CD8-positive, alpha-beta memory T cell (primary cell): ENCODE results near the gene RAD52. TPM values are rescaled to one million over a fixed set of nuclear protein-coding genes. Genes with fewer than 3 reads are reported as not detected.
A peak's percentile ranks its signal among the peaks of the same experiment; 100 is the strongest.

Experiments used
- CTCF ChIA-PET: fragments of 350-600 bp; sonication (Branson Sonifier 250); formaldehyde crosslinking; loops from one replicate; lab custom pipeline; 2021; ENCODE audit warnings: antibody characterized with exemption; lab: Charles Lee
- POLR2A ChIA-PET: fragments of 350-600 bp; sonication (Branson Sonifier 250); formaldehyde crosslinking; loops from one replicate; lab custom pipeline; 2021; ENCODE audit warnings: antibody characterized with exemption; lab: Charles Lee
- DNase-seq, 5 donors: peaks; one replicate each; pipeline versions ENCODE4 v3.0.0 to v3.0.0-alpha.2; 2020 to 2022; ENCODE audit warnings: mixed read lengths in 1 of 5
- H3K27ac ChIP-seq: one replicate; pipeline ENCODE4 v1.7.0; 2013; ENCODE audit warnings: low read depth, mild to moderate bottlenecking, low read length, moderate library complexity
- H3K27me3 ChIP-seq: 2 replicates; pipeline ENCODE4 v1.7.0; 2013; ENCODE audit warnings: low read length, mild to moderate bottlenecking; ENCODE audit not compliant: insufficient read depth, poor library complexity, severe bottlenecking
- H3K36me3 ChIP-seq: 2 replicates; pipeline ENCODE4 v1.7.0; 2013; ENCODE audit warnings: mild to moderate bottlenecking, low read length, moderate library complexity; ENCODE audit not compliant: insufficient read depth
- H3K4me1 ChIP-seq: 2 replicates; pipeline ENCODE4 v1.7.0; 2013; ENCODE audit warnings: mild to moderate bottlenecking, low read length, moderate library complexity; ENCODE audit not compliant: insufficient read depth
- H3K4me3 ChIP-seq: 2 replicates; pipeline ENCODE4 v1.7.0; 2013; ENCODE audit warnings: mild to moderate bottlenecking, low read length
- H3K9me3 ChIP-seq: 2 replicates; pipeline ENCODE4 v1.7.0; 2013; ENCODE audit warnings: mild to moderate bottlenecking, low read length
- H3K27ac Mint-ChIP-seq, 8 donors: one replicate each; pipeline ENCODE4 v1.8.0; 2020 to 2021; ENCODE audit warnings: mixed read lengths in 8 of 8, mild to moderate bottlenecking in 6 of 8, inconsistent platforms in 3 of 8, moderate library complexity in 3 of 8
- H3K27me3 Mint-ChIP-seq, 2 donors: one replicate each; pipeline ENCODE4 v1.8.0; 2020 to 2021; ENCODE audit warnings: mixed read lengths in 2 of 2, mild to moderate bottlenecking in 1 of 2, moderate library complexity in 1 of 2
- H3K36me3 Mint-ChIP-seq, 3 donors: one replicate each; pipeline ENCODE4 v1.8.0; 2020 to 2021; ENCODE audit warnings: mixed read lengths in 3 of 3, inconsistent platforms in 1 of 3, mild to moderate bottlenecking in 1 of 3
- H3K4me1 Mint-ChIP-seq, 3 donors: one replicate each; pipeline ENCODE4 v1.8.0; 2020 to 2021; ENCODE audit warnings: mixed read lengths in 3 of 3, inconsistent platforms in 1 of 3, mild to moderate bottlenecking in 1 of 3
- H3K4me3 Mint-ChIP-seq, 7 donors: one replicate each; pipeline ENCODE4 v1.8.0; 2020 to 2021; ENCODE audit warnings: mixed read lengths in 7 of 7, mild to moderate bottlenecking in 6 of 7, moderate library complexity in 4 of 7, inconsistent platforms in 2 of 7
- H3K9me3 Mint-ChIP-seq, 5 donors: one replicate each; pipeline ENCODE4 v1.8.0; 2020 to 2022; ENCODE audit warnings: mixed read lengths in 5 of 5, mild to moderate bottlenecking in 3 of 5, moderate library complexity in 2 of 5, inconsistent platforms in 1 of 5
- polyA plus RNA-seq: library from polyadenylated mRNA; unstranded; fragments of 300-500 nt; fragmentation: Illumina TruSeq; gene quantifications from one replicate; pipeline ENCODE4 v1.2.3, GENCODE V29; 2021
- total RNA-seq, 2 experiments: library from RNA; stranded (reverse); gene quantifications; one replicate each; pipeline ENCODE4 v1.2.3, GENCODE V29; 2021

RAD52 gene
- total and polyA plus RNA-seq, 3 experiments from 2014 or later, result 4.1 to 13.8 (median 13.2) TPM

DNA sequence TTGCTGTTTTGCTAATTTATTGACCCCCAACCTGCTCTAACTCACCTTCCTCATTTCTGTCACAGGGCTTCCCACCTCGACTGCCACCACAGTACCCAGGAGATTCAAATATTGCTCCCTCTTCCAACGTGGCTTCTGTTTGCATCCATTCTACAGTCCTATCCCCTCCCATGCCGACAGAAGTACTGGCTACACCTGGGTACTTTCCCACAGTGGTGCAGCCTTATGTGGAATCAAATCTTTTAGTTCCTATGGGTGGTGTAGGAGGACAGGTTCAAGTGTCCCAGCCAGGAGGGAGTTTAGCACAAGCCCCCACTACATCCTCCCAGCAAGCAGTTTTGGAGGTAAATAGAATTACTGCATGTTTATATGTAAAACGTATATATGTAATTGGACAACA, 68.8 kb downstream of the RAD52 start:
- peaks cover 12 to 83% (median 33%) of the 10 kb centered on the region in 3 donors for H3K36me3 Mint-ChIP-seq

DNA sequence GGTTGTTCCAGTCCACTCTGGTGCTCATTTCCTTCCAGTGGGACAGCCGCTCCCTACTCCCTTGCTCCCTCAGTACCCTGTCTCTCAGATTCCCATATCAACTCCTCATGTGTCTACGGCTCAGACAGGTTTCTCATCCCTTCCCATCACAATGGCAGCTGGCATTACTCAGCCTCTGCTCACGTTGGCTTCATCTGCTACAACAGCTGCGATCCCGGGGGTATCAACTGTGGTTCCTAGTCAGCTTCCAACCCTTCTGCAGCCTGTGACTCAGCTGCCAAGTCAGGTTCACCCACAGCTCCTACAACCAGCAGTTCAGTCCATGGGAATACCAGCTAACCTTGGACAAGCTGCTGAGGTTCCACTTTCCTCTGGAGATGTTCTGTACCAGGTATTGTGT, 69.9 kb downstream of the RAD52 start:
- ChIA-PET CTCF (interaction anchor here (1.2 kb wide), 1 partner anchor 10 kb away, joined by 3 read pairs; no protein-coding TSS in a partner anchor), POLR2A (interaction anchor here (0.7 kb wide), 1 partner anchor 704 kb away, joined by 3 read pairs; no protein-coding TSS in a partner anchor)
- Histone ChIP-seq H3K4me1 (no peaks in the 10 kb centered on the region), H3K27me3 (no peaks in the 10 kb centered on the region), H3K9me3 (no peaks in the 10 kb centered on the region), H3K27ac (no peak overlapping the region), H3K4me3 (no peak overlapping the region), H3K36me3 (peaks cover 55% of the 10 kb centered on the region)
- Mint-ChIP-seq H3K4me1 (peaks cover 0 to 4% (median 0%) of the 10 kb centered on the region in 3 donors), H3K4me3 (no peak overlapping the region), H3K36me3 (peaks cover 2 to 81% (median 27%) of the 10 kb centered on the region in 3 donors), H3K9me3 (no peaks in the 10 kb centered on the region), H3K27me3 (no peaks in the 10 kb centered on the region), H3K27ac (peak overlapping the region in 5 of 8 donors; percentile 33 to 76 (median 53))
- no peak for DNase-seq

More for the DNA sequence above, 68.8 kb downstream of the RAD52 start:
- no peak overlapping the region for H3K4me3 Mint-ChIP-seq
- peak overlapping the region in 3 of 8 donors; percentile 10 to 85 (median 11) for H3K27ac Mint-ChIP-seq
- peaks cover 62% of the 10 kb centered on the region for H3K36me3 ChIP-seq
- H3K9me3 Mint-ChIP-seq, result no peaks in the 10 kb centered on the region
- ChIA-PET POLR2A (no interaction called here), CTCF (interaction anchor here (1.2 kb wide), 1 partner anchor 9 kb away, joined by 3 read pairs; no protein-coding TSS in a partner anchor)
- H3K4me1 Mint-ChIP-seq, result peaks cover 0 to 4% (median 0%) of the 10 kb centered on the region in 3 donors
- no peaks in the 10 kb centered on the region for H3K27me3 Mint-ChIP-seq
- no peaks in the 10 kb centered on the region for H3K9me3 ChIP-seq
- no peak for DNase-seq
- H3K4me1 ChIP-seq, result no peaks in the 10 kb centered on the region
- no peaks in the 10 kb centered on the region for H3K27me3 ChIP-seq
- H3K4me3 ChIP-seq, result no peak overlapping the region
- H3K27ac ChIP-seq, result no peak overlapping the region

GRCh38 chr12:873954-874353, 75.5 kb downstream of the RAD52 start:
- Histone ChIP-seq H3K27ac (no peak overlapping the region), H3K36me3 (peaks cover 14% of the 10 kb centered on the region), H3K4me1 (peaks cover 15% of the 10 kb centered on the region), H3K4me3 (no peak overlapping the region), H3K9me3 (no peaks in the 10 kb centered on the region), H3K27me3 (no peaks in the 10 kb centered on the region)
- peak overlapping the region in 7 of 8 donors; percentile 14 to 91 (median 65) for H3K27ac Mint-ChIP-seq
- no peaks in the 10 kb centered on the region for H3K27me3 Mint-ChIP-seq
- peaks cover 27 to 38% (median 32%) of the 10 kb centered on the region in 3 donors for H3K4me1 Mint-ChIP-seq
- CTCF ChIA-PET, result no interaction called here
- H3K9me3 Mint-ChIP-seq, result no peaks in the 10 kb centered on the region
- POLR2A ChIA-PET, result no interaction called here
- DNase-seq, result no peak
- no peak overlapping the region for H3K4me3 Mint-ChIP-seq
- peaks cover 3 to 61% (median 9%) of the 10 kb centered on the region in 3 donors for H3K36me3 Mint-ChIP-seq

GRCh38 chr12:870378-870777, 79.1 kb downstream of the RAD52 start:
- no peaks in the 10 kb centered on the region for H3K9me3 Mint-ChIP-seq

GRCh38 chr12:868722-869121, 80.8 kb downstream of the RAD52 start:
- POLR2A ChIA-PET, result no interaction called here
- Mint-ChIP-seq H3K36me3 (peaks cover 3 to 71% (median 20%) of the 10 kb centered on the region in 3 donors), H3K4me3 (no peak overlapping the region), H3K9me3 (no peaks in the 10 kb centered on the region), H3K27ac (peak overlapping the region in 2 of 8 donors; percentile 37 to 40), H3K27me3 (no peaks in the 10 kb centered on the region), H3K4me1 (peaks cover 30 to 38% (median 38%) of the 10 kb centered on the region in 3 donors)
- Histone ChIP-seq H3K36me3 (peaks cover 29% of the 10 kb centered on the region), H3K27ac (no peak overlapping the region), H3K27me3 (no peaks in the 10 kb centered on the region), H3K4me1 (peaks cover 15% of the 10 kb centered on the region), H3K9me3 (no peaks in the 10 kb centered on the region), H3K4me3 (no peak overlapping the region)
- CTCF ChIA-PET, result no interaction called here
- no peak for DNase-seq

More at GRCh38 chr12:870378-870777, 79.1 kb downstream of the RAD52 start:
- H3K4me3 Mint-ChIP-seq, result no peak overlapping the region
- ChIA-PET POLR2A (no interaction called here), CTCF (no interaction called here)
- no peak overlapping the region for H3K4me3 ChIP-seq
- DNase-seq, result peak in 2 of 5 donors; percentile 26 to 46
- H3K4me1 Mint-ChIP-seq, result peaks cover 30 to 45% (median 39%) of the 10 kb centered on the region in 3 donors
- peaks cover 15% of the 10 kb centered on the region for H3K4me1 ChIP-seq
- peaks cover 3 to 69% (median 18%) of the 10 kb centered on the region in 3 donors for H3K36me3 Mint-ChIP-seq
- no peak overlapping the region for H3K27ac ChIP-seq
- H3K9me3 ChIP-seq, result no peaks in the 10 kb centered on the region
- peak overlapping the region in 2 of 8 donors; percentile 14 to 51 for H3K27ac Mint-ChIP-seq
- no peaks in the 10 kb centered on the region for H3K27me3 Mint-ChIP-seq
- no peaks in the 10 kb centered on the region for H3K27me3 ChIP-seq
- H3K36me3 ChIP-seq, result peaks cover 28% of the 10 kb centered on the region

DNA sequence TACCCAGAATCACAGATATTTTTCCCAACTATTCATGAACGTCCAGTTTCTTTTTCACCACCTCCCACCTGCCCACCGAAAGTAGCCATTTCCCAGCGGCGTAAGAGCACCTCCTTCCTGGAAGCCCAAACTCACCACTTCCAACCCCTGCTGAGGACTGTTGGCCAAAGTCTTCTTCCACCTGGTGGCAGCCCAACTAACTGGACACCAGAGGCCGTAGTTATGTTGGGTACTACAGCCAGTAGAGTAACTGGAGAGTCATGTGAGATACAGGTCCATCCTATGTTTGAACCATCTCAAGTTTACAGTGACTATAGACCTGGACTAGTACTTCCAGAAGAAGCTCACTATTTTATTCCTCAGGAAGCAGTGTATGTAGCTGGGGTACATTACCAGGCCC, 81.6 kb downstream of the RAD52 start:
- ChIA-PET CTCF (no interaction called here), POLR2A (no interaction called here)
- peaks cover 24% of the 10 kb centered on the region for H3K36me3 ChIP-seq
- H3K4me1 ChIP-seq, result peaks cover 15% of the 10 kb centered on the region
- H3K4me1 Mint-ChIP-seq, result peaks cover 26 to 35% (median 34%) of the 10 kb centered on the region in 3 donors
- peak overlapping the region in 1 of 7 donors; percentile 65 for H3K4me3 Mint-ChIP-seq
- no peaks in the 10 kb centered on the region for H3K27me3 Mint-ChIP-seq
- H3K4me3 ChIP-seq, result no peak overlapping the region
- peaks cover 3 to 71% (median 20%) of the 10 kb centered on the region in 3 donors for H3K36me3 Mint-ChIP-seq
- H3K27ac ChIP-seq, result no peak overlapping the region
- H3K27ac Mint-ChIP-seq, result peak overlapping the region in 3 of 8 donors; percentile 33 to 75 (median 63)
- H3K9me3 ChIP-seq, result no peaks in the 10 kb centered on the region
- H3K9me3 Mint-ChIP-seq, result no peaks in the 10 kb centered on the region
- no peaks in the 10 kb centered on the region for H3K27me3 ChIP-seq
- DNase-seq, result no peak

DNA sequence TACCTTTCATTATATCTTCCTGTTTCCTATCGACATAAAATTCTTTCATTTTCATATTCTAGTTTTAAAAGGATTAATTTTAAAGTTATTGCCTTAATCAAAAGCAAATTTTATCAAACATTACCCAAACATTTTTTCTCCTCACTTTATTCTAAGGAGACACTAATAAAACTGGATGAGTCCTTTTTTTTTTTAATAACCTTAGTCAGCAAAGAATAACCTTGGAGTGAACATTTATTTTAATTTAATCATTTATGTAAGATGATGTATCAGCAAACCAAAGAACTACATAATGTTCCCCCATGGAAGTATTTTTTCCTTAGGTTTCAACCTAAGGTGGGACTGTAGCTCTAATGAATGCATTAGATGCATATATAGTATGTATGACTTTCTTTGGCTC, 83.9 kb downstream of the RAD52 start:
- ChIA-PET POLR2A (no interaction called here), CTCF (no interaction called here)
- Mint-ChIP-seq H3K27me3 (no peaks in the 10 kb centered on the region), H3K36me3 (peaks cover 0 to 77% (median 20%) of the 10 kb centered on the region in 3 donors), H3K4me1 (peaks cover 29 to 47% (median 34%) of the 10 kb centered on the region in 3 donors), H3K27ac (no peak overlapping the region), H3K9me3 (no peaks in the 10 kb centered on the region), H3K4me3 (no peak overlapping the region)
- DNase-seq, result no peak
- H3K9me3 ChIP-seq, result no peaks in the 10 kb centered on the region
- H3K4me3 ChIP-seq, result no peak overlapping the region
- peaks cover 44% of the 10 kb centered on the region for H3K36me3 ChIP-seq
- peaks cover 12% of the 10 kb centered on the region for H3K4me1 ChIP-seq
- no peak overlapping the region for H3K27ac ChIP-seq
- H3K27me3 ChIP-seq, result no peaks in the 10 kb centered on the region

GRCh38 chr12:863285-863684, 86.2 kb downstream of the RAD52 start:
- H3K27ac ChIP-seq, result no peak overlapping the region
- peaks cover 16 to 40% (median 23%) of the 10 kb centered on the region in 3 donors for H3K4me1 Mint-ChIP-seq
- peaks cover 0 to 84% (median 16%) of the 10 kb centered on the region in 3 donors for H3K36me3 Mint-ChIP-seq
- DNase-seq, result no peak
- H3K36me3 ChIP-seq, result peaks cover 54% of the 10 kb centered on the region
- H3K4me1 ChIP-seq, result no peaks in the 10 kb centered on the region
- peak overlapping the region in 3 of 8 donors; percentile 8 to 52 (median 46) for H3K27ac Mint-ChIP-seq
- H3K9me3 Mint-ChIP-seq, result no peaks in the 10 kb centered on the region
- ChIA-PET POLR2A (no interaction called here), CTCF (interaction anchor here (1.6 kb wide), 1 partner anchor 86 kb away, joined by 3 read pairs; the partner anchor contains the start of gene RAD52)
- H3K9me3 ChIP-seq, result no peaks in the 10 kb centered on the region
- H3K27me3 Mint-ChIP-seq, result no peaks in the 10 kb centered on the region
- no peak overlapping the region for H3K4me3 Mint-ChIP-seq
- no peaks in the 10 kb centered on the region for H3K27me3 ChIP-seq
- H3K4me3 ChIP-seq, result no peak overlapping the region
